ENCODE results near the gene PCDH20.
"Not testable (repeated sequence)": the region's sequence is repeated elsewhere in the genome, so short reads cannot be mapped to it uniquely, and the experiment has no call there.

PCDH20 gene

GRCh38 chr13:61415749-61416148 is at the start of gene PCDH20:
TSS of gene PCDH20 (minus strand) at chr13:61415849. CDS start at chr13:61415158, 691 bp downstream.
- DNase-seq = peak; percentile 52

GRCh38 chr13:61463024-61463423 is 47.4 kb upstream of the PCDH20 start:
- DNase-seq = no peak

GRCh38 chr13:61453121-61453520 is 37.5 kb upstream of the PCDH20 start:
- no peak for DNase-seq

GRCh38 chr13:61432029-61432428 is 16.4 kb upstream of the PCDH20 start:
- no peak for DNase-seq

- no peak for DNase-seq
These were observed 8.3 kb upstream of the PCDH20 start for GRCh38 chr13:61423915-61424314.

- DNase-seq = peak; percentile 7
These were observed 1.5 kb upstream of the PCDH20 start for GRCh38 chr13:61417086-61417570.

GRCh38 chr13:61415058-61415721 is 459 bp downstream of the PCDH20 start:
- peak; percentile 90 for DNase-seq

GRCh38 chr13:61414686-61415057 is 977 bp downstream of the PCDH20 start:
- no peak for DNase-seq

- DNase-seq = peak; percentile 30
These were observed 1.8 kb downstream of the PCDH20 start for GRCh38 chr13:61413572-61414535.

- DNase-seq = peak; percentile 44
These were observed 4.9 kb downstream of the PCDH20 start for GRCh38 chr13:61410669-61411297.

GRCh38 chr13:61410266-61410665 is 5.4 kb downstream of the PCDH20 start:
- DNase-seq = peak; percentile 44

GRCh38 chr13:61408571-61408970 is 7.1 kb downstream of the PCDH20 start:
- no peak for DNase-seq

- DNase-seq = no peak
These were observed 9.4 kb downstream of the PCDH20 start for GRCh38 chr13:61406275-61406674.

GRCh38 chr13:61396121-61396520 is 19.5 kb downstream of the PCDH20 start:
- no peak for DNase-seq

- DNase-seq = no peak
These were observed 24.2 kb downstream of the PCDH20 start for GRCh38 chr13:61391426-61391825.

- DNase-seq = no peak
These were observed 28.0 kb downstream of the PCDH20 start for GRCh38 chr13:61387694-61388093.

- no peak for DNase-seq
These were observed 32.5 kb downstream of the PCDH20 start for GRCh38 chr13:61383111-61383510.

GRCh38 chr13:61370520-61370919 is 45.1 kb downstream of the PCDH20 start:
- no peak for DNase-seq

- not testable (repeated sequence) for DNase-seq
These were observed 51.0 kb downstream of the PCDH20 start for GRCh38 chr13:61364690-61365089.

GRCh38 chr13:61362522-61362921 is 53.1 kb downstream of the PCDH20 start:
- DNase-seq = no peak

All from DMS79 treated with DMSO at 0.1 percent for 48 hours (cell line).